Colonic mucosa (tissue), 4 donors: ENCODE data around the gene SCAF4. TPM values are rescaled to one million over a fixed set of nuclear protein-coding genes. Genes with fewer than 3 reads are reported as not detected.

Experiments
- DNase-seq: peaks from one replicate; pipeline ENCODE4 v3.0.0-alpha.2; 2020
- H3K27ac ChIP-seq: fragments of 200-600 bp; one replicate; pipeline ENCODE4 v1.8.0; 2021
- H3K27me3 ChIP-seq: fragments of 200-600 bp; one replicate; pipeline ENCODE4 v1.8.0; 2021
- H3K36me3 ChIP-seq: fragments of 200-600 bp; one replicate; pipeline ENCODE4 v1.8.0; 2021
- H3K4me1 ChIP-seq: fragments of 200-600 bp; one replicate; pipeline ENCODE4 v1.8.0; 2021; ENCODE audit warnings: mild to moderate bottlenecking
- H3K4me3 ChIP-seq: fragments of 200-600 bp; one replicate; pipeline ENCODE4 v1.8.0; 2021
- H3K9ac ChIP-seq, 2 donors: one replicate each; pipeline ENCODE4 v1.7.0; 2013; ENCODE audit warnings: control low read depth in 2 of 2, low read depth in 2 of 2, low read length in 2 of 2
- H3K9me3 ChIP-seq: fragments of 200-600 bp; one replicate; pipeline ENCODE4 v1.8.0; 2021
- intact Hi-C: fragments of 100-400 bp; cut with DNase I; formaldehyde crosslinking; loops from one replicate; pipeline ENCODE4 v1.14.1; 2022
- total RNA-seq, 2 donors: library from RNA; stranded (reverse); fragmentation: NEBNext Ultra II Directional in 1 of 2; extraction: Animal tissue kit (Norgen Biotek cat#: 25700) in 1 of 2; gene quantifications; one replicate each; pipeline ENCODE4 v1.2.1, GENCODE V29; 2021
- TF ChIP-seq, protein P1 (sequence below): fragments of 200-600 bp; IDR thresholded peaks from one replicate; pipeline ENCODE4 v1.8.0; 2022; ENCODE audit warnings: antibody characterized with exemption, mild to moderate bottlenecking
- donor health status: healthy.
- donor health status: DM: no; HTN: no; CAD: no.
- donor health status: DM: no; HTN: no; CAD: no.

Gene SCAF4
- total RNA-seq, 2 donors from 2014 or later = 35.1 to 35.9 TPM

DNA sequence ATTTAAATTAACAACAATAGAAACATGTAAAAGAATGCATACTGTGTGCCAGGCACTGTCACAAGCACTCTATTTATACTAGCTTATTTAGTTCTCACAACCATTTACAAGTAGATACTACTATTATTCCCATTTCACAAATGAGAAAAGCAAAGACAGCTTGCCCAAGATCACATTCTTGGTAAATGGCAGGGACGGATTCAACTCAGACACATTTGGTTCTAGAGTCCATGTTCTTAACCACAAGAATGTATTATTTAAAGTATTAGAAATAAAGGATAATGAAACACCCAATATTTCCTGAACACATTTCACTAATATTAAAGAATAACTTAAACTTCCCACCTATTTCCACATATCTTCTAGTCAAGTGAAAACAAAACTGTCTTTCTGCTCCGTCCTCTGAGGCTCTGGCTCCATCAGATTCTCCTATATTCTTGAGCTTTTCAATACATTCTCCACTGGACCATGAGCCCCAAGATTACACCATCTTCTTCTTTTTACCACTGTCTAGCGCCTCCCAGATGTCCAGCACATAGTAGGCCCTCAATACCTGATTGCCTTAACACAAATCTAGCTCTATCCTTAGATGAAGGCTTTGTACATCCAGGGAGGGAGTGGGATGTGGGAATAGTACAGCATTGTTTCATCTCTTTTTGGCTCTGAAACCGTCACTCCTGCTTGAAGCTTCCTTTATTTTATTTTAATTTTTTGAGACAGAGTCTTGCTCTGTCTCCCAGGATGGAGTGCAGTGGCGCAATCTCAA, 43.1 kb downstream of the SCAF4 start:
- peaks cover 16% of the 10 kb centered on the region for H3K36me3 ChIP-seq
- TF ChIP-seq, protein P1, sequence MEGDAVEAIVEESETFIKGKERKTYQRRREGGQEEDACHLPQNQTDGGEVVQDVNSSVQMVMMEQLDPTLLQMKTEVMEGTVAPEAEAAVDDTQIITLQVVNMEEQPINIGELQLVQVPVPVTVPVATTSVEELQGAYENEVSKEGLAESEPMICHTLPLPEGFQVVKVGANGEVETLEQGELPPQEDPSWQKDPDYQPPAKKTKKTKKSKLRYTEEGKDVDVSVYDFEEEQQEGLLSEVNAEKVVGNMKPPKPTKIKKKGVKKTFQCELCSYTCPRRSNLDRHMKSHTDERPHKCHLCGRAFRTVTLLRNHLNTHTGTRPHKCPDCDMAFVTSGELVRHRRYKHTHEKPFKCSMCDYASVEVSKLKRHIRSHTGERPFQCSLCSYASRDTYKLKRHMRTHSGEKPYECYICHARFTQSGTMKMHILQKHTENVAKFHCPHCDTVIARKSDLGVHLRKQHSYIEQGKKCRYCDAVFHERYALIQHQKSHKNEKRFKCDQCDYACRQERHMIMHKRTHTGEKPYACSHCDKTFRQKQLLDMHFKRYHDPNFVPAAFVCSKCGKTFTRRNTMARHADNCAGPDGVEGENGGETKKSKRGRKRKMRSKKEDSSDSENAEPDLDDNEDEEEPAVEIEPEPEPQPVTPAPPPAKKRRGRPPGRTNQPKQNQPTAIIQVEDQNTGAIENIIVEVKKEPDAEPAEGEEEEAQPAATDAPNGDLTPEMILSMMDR = no peak
- no peaks in the 10 kb centered on the region for H3K27me3 ChIP-seq
- intact Hi-C loops = no loop called here
- no peak for DNase-seq
- H3K9me3 ChIP-seq = no peaks in the 10 kb centered on the region
- H3K27ac ChIP-seq = no peak overlapping the region
- no peak overlapping the region for H3K4me3 ChIP-seq
- H3K4me1 ChIP-seq = no peaks in the 10 kb centered on the region
- no peak overlapping the region for H3K9ac ChIP-seq

GRCh38 chr21:31687108-31687507, 44.8 kb downstream of the SCAF4 start:
- H3K27ac ChIP-seq = no peak overlapping the region

DNA sequence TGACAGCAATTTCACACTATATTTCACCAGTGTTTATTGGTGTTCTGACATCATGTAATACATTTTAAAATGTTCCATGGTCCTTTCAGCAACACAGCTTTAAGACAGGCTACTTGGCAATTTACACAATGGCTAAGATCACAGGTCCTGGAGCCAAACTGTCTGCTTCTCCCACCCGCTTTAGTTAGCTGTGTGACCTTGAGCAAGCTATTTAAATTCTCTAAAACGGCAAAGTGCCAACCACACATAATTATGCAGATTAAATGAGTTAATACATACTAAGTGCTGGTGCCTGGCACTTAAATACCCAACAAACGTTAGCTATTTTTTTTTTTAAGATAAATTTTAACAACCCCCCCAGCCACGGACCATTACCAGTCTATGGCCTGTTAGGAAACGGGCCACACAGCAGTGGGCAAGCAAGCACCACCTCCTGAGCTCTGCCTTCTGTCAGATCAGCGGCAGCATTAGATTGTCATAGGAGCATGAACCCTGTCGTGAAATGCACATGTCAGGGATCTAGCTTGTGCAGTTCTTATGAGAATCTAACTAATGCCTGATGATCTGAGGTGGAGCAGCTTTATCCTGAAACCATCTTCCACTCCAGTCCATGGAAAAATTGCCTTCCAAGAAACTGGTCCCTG, 45.5 kb downstream of the SCAF4 start:
- intact Hi-C loops = no loop called here
- Histone ChIP-seq H3K27ac (no peak overlapping the region), H3K36me3 (peaks cover 12% of the 10 kb centered on the region)

More at GRCh38 chr21:31687108-31687507, 44.8 kb downstream of the SCAF4 start:
- TF ChIP-seq, protein P1 = no peak
- H3K9ac ChIP-seq = no peak overlapping the region
- H3K36me3 ChIP-seq = peaks cover 13% of the 10 kb centered on the region
- H3K27me3 ChIP-seq = no peaks in the 10 kb centered on the region
- H3K4me3 ChIP-seq = no peak overlapping the region
- intact Hi-C loops = no loop called here
- no peaks in the 10 kb centered on the region for H3K9me3 ChIP-seq
- DNase-seq = no peak
- no peaks in the 10 kb centered on the region for H3K4me1 ChIP-seq

GRCh38 chr21:31684918-31685317, 47.0 kb downstream of the SCAF4 start:
- TF ChIP-seq, protein P1 = no peak
- Histone ChIP-seq H3K36me3 (peaks cover 12% of the 10 kb centered on the region), H3K27me3 (no peaks in the 10 kb centered on the region), H3K27ac (no peak overlapping the region), H3K4me1 (no peaks in the 10 kb centered on the region), H3K9ac (no peak overlapping the region), H3K9me3 (no peaks in the 10 kb centered on the region), H3K4me3 (no peak overlapping the region)
- intact Hi-C loops = no loop called here
- no peak for DNase-seq

More for the DNA sequence above, 45.5 kb downstream of the SCAF4 start:
- TF ChIP-seq, protein P1 = no peak
- DNase-seq = no peak
- Histone ChIP-seq H3K27me3 (no peaks in the 10 kb centered on the region), H3K9ac (no peak overlapping the region), H3K4me1 (no peaks in the 10 kb centered on the region), H3K9me3 (no peaks in the 10 kb centered on the region), H3K4me3 (no peak overlapping the region)

GRCh38 chr21:31683029-31683428, 48.9 kb downstream of the SCAF4 start:
- no peak for DNase-seq
- H3K4me1 ChIP-seq = no peaks in the 10 kb centered on the region
- H3K9me3 ChIP-seq = no peaks in the 10 kb centered on the region
- H3K27ac ChIP-seq = no peak overlapping the region
- H3K36me3 ChIP-seq = peaks cover 12% of the 10 kb centered on the region
- TF ChIP-seq, protein P1 = no peak
- no peak overlapping the region for H3K4me3 ChIP-seq
- H3K9ac ChIP-seq = no peak overlapping the region
- intact Hi-C loops = no loop called here
- no peaks in the 10 kb centered on the region for H3K27me3 ChIP-seq
